GM23248 (cell line): ENCODE data around the gene NAALAD2. TPM values are rescaled to one million over a fixed set of nuclear protein-coding genes. Genes with fewer than 3 reads are reported as not detected.
"Not testable (repeated sequence)": the region's sequence is repeated elsewhere in the genome, so short reads cannot be mapped to it uniquely, and the experiment has no call there.

Source experiments
- DNase-seq: peaks from one replicate; pipeline ENCODE4 v3.0.0-alpha.2; 2015
- H2AFZ ChIP-seq: fragments of 200-600 bp; sonication (generic); 2 replicates; pipeline ENCODE4 v1.6.1; 2016; ENCODE audit warnings: antibody characterized with exemption
- H3F3A ChIP-seq: fragments of 200-600 bp; sonication (generic); 2 replicates; pipeline ENCODE4 v1.6.1; 2016; ENCODE audit warnings: mild to moderate bottlenecking, antibody characterized with exemption, mixed run types; ENCODE audit not compliant: insufficient read depth
- H3K27ac ChIP-seq: fragments of 200-600 bp; sonication (generic); 2 replicates; pipeline ENCODE4 v1.5.1; 2016; ENCODE audit warnings: mild to moderate bottlenecking
- H3K27me3 ChIP-seq: fragments of 200-600 bp; sonication (generic); replicated peaks from 2 replicates; pipeline ENCODE4 v1.6.1; 2016; ENCODE audit warnings: mild to moderate bottlenecking; ENCODE audit not compliant: insufficient read depth
- H3K36me3 ChIP-seq: fragments of 200-600 bp; sonication (generic); 2 replicates; pipeline ENCODE4 v1.6.1; 2016; ENCODE audit warnings: low read depth, mild to moderate bottlenecking
- H3K4me1 ChIP-seq: fragments of 200-600 bp; sonication (generic); 2 replicates; pipeline ENCODE4 v1.6.1; 2016; ENCODE audit warnings: mild to moderate bottlenecking; ENCODE audit not compliant: insufficient read depth
- H3K4me2 ChIP-seq: fragments of 200-600 bp; sonication (generic); one replicate; pipeline ENCODE4 v1.6.1; 2016; ENCODE audit warnings: mild to moderate bottlenecking; ENCODE audit not compliant: unreplicated experiment
- H3K4me3 ChIP-seq: fragments of 200-600 bp; sonication (generic); 2 replicates; pipeline ENCODE4 v1.5.1; 2016; ENCODE audit warnings: mild to moderate bottlenecking
- H3K79me2 ChIP-seq: fragments of 200-600 bp; sonication (generic); 2 replicates; pipeline ENCODE4 v1.6.1; 2016; ENCODE audit warnings: mild to moderate bottlenecking; ENCODE audit not compliant: insufficient read depth
- H3K9ac ChIP-seq: fragments of 200-600 bp; sonication (generic); 2 replicates; pipeline ENCODE4 v1.6.1; 2016; ENCODE audit warnings: mild to moderate bottlenecking
- H3K9me2 ChIP-seq: fragments of 200-600 bp; sonication (generic); 2 replicates; pipeline ENCODE4 v1.6.1; 2016; ENCODE audit warnings: mixed run types, mild to moderate bottlenecking, moderate library complexity; ENCODE audit not compliant: insufficient read depth
- H3K9me3 ChIP-seq: fragments of 200-600 bp; sonication (generic); one replicate; pipeline ENCODE4 v1.6.1; 2017; ENCODE audit warnings: low read depth
- H4K20me1 ChIP-seq: fragments of 200-600 bp; sonication (generic); 2 replicates; pipeline ENCODE4 v1.6.0; 2016; ENCODE audit not compliant: insufficient read depth
- EZH2 ChIP-seq: fragments of 200-600 bp; sonication (generic); IDR thresholded peaks from 2 replicates; pipeline ENCODE4 v1.6.1; 2018; ENCODE audit warnings: antibody characterized with exemption, mild to moderate bottlenecking; ENCODE audit not compliant: insufficient read depth, poor library complexity, severe bottlenecking
- EZH2phosphoT487 ChIP-seq: fragments of 200-600 bp; sonication (generic); IDR thresholded peaks from 2 replicates; pipeline ENCODE4 v1.6.1; 2018; ENCODE audit warnings: antibody characterized with exemption, moderate library complexity, mild to moderate bottlenecking, low read depth; ENCODE audit not compliant: insufficient read depth
- WGBS, 2 experiments: methylation state at CpG; one replicate each; pipeline ENCODE4 v1.1.6; 2015 to 2017; ENCODE audit warnings: low lambda C conversion rate in 2 of 2, low coverage in 1 of 2; ENCODE audit errors: missing lambda C conversion rate in 2 of 2; 5-methylcytosine and 5-hydroxymethylcytosine counted together
- in situ Hi-C: fragments of 300-500 bp; cut with MboI; formaldehyde crosslinking; loops from 2 replicates; pipeline ENCODE4 v1.15.0; 2020
- polyA plus RNA-seq: library from polyadenylated mRNA; unstranded; fragments of >200 nt; fragmentation: Nextera tagmentation; extraction: Ambion mirVana; gene quantifications from 2 replicates; pipeline ENCODE4 v1.2.1, GENCODE V29; 2016
- total RNA-seq: library from RNA; depleted of rRNA; stranded (reverse); fragments of >200 nt; shearing (Covaris generic); gene quantifications from 2 replicates; pipeline ENCODE4 v1.2.3, GENCODE V29; 2014; rRNA removed

NAALAD2 gene
- total RNA-seq, result 0.76 TPM in 1 of 2 replicates, not detected in the other
- polyA plus RNA-seq, result 0.23 TPM in 1 of 2 replicates, not detected in the other

DNA sequence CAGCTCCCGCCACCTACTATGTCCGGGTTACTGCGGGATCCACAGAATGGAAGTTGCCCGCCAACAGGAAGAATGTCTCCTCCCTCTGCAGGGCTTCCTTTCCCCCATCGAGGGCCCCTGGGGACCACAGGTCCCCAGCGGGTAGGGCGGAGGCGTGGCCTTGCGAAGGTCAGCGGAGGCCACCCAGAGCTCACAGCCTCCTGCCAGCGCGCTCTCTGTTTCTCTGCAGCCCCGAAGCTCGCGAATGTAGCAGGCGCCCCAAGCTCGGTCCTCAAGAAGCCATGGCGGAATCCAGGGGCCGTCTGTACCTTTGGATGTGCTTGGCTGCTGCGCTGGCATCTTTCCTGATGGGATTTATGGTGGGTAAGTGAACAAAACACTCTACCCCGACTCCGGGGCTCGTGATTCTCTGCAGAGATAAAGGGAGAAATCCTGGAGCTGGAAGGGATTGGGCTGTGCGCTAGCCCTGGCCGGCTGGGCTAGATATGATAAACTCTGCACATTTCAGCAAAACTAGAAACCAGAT, at the start of gene NAALAD2:
TSS of gene NAALAD2 (plus strand) at position 186 of the 526 bp plus-strand sequence. CDS start at position 282, 96 bp downstream.
- peak within 1 kb of the TSS; percentile 86 for H3K4me3 ChIP-seq
- peak within 1 kb of the TSS; percentile 96 for H2AFZ ChIP-seq
- no peaks in the 10 kb centered on the region for H3F3A ChIP-seq
- DNase-seq, result peak; percentile 66
- no peaks in the 10 kb centered on the region for H3K9me3 ChIP-seq
- H3K79me2 ChIP-seq, result no peaks in the 10 kb centered on the region
- H3K4me1 ChIP-seq, result 0 out of 2 replicates have a peak, but pooled peaks cover 8% of the 10 kb centered on the region
- H3K9me2 ChIP-seq, result no peaks in the 10 kb centered on the region
- in situ Hi-C loops, result no loop called here
- no peaks in the 10 kb centered on the region for H4K20me1 ChIP-seq
- H3K36me3 ChIP-seq, result no peaks in the 10 kb centered on the region
- H3K9ac ChIP-seq, result peak within 1 kb of the TSS; percentile 43
- H3K27me3 ChIP-seq, result peaks cover 13% of the 10 kb centered on the region; the same call in 1 of the 2 replicates
- no peak within 1 kb of the TSS for H3K27ac ChIP-seq
- TF ChIP-seq EZH2 (no peak), EZH2phosphoT487 (no peak)
- 0 to 1% methylated on average over 25 of the region's 25 CpGs for WGBS, 2 experiments
- H3K4me2 ChIP-seq, result peak within 1 kb of the TSS; percentile 95

DNA sequence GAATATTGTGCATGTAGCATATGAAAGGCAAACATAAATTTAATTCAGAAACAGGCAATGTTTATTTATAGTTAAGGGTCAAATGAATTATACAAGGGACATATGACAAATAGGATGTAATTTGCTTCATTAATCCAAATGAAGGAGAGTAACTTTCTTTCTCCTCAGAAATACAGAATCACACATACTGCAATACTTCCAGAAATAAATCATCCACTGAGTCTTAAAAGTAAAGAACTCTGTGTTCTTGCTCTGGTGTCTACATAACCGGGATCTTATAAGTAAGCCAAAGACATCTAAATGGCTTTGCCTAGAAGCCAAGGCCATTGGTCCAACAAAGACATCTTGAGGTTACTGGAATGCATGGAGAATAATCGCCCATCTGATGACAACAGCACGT, 48.8 kb upstream of the NAALAD2 start, which contains the start of gene UBTFL1:
TSS of gene UBTFL1 (plus strand) at position 301 of the 400 bp plus-strand sequence. CDS start at position 301, 0 bp downstream.
- H3F3A ChIP-seq, DNase-seq, H2AFZ ChIP-seq, H3K27me3 ChIP-seq, H3K9me3 ChIP-seq, in situ Hi-C loops, H3K4me1 ChIP-seq, H3K36me3 ChIP-seq, H3K9me2 ChIP-seq, H3K4me3 ChIP-seq, H3K27ac ChIP-seq, H3K4me2 ChIP-seq, H4K20me1 ChIP-seq, H3K79me2 ChIP-seq, H3K9ac ChIP-seq: not testable (repeated sequence)
- WGBS, 2 experiments, result 17 to 28% methylated on average over 3 of the region's 3 CpGs

DNA sequence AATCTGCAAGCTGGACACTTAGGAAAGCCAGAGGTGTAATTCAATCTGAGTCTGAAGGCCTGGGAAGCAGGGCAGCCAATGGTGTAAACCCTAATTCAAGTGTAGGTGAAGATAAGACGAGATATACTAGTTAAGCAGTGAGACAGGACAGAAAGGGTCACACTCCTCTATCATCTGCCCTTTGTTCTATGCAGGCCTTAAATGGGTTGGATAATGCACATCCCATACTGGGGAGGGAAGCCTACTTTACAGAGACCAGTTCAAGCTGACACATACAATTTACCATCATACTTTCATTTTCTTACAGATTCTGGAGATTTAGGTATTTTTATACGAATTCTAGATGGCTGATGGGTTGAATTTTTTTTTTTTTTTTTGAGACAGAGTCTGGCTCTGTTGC, 45.7 kb upstream of the NAALAD2 start:
- H3K79me2 ChIP-seq, in situ Hi-C loops, H3K9me2 ChIP-seq, H3K27ac ChIP-seq, H3K4me3 ChIP-seq, H3K36me3 ChIP-seq, H3K4me2 ChIP-seq, DNase-seq, H3K9ac ChIP-seq, H3K9me3 ChIP-seq, H3K4me1 ChIP-seq, H3K27me3 ChIP-seq, H3F3A ChIP-seq, H4K20me1 ChIP-seq, H2AFZ ChIP-seq: not testable (repeated sequence)
- 3 to 9% methylated on average over 2 of the region's 2 CpGs for WGBS, 2 experiments

DNA sequence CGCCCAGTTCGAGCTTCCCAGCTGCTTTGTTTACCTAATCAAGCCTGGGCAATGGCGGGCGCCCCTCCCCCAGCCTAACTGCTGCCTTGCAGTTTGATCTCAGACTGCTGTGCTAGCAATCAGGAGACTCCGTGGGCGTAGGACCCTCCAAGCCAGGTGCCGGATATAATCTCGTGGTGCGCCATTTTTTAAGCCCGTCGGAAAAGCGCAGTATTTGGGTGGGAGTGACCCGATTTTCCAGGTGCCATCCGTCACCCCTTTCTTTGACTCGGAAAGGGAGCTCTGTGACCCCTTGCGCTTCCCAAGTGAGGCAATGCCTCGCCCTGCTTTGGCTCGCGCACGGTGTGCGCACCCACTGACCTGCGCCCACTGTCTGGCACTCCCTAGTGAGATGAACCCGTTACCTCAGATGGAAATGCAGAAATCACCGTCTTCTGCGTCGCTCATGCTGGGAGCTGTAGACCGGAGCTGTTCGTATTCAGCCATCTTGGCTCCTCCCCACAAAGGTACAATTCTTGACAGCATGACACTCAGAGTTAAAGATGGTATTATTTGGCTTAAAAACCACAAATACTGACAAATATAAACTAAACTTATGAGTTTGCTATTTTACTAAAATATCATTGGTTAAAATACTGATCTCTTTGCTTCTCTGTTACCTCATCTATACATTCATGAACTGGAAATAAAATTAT, 39.1 kb upstream of the NAALAD2 start:
- H3K79me2 ChIP-seq, H3K27ac ChIP-seq, H3K4me1 ChIP-seq, H2AFZ ChIP-seq, in situ Hi-C loops, H3K9me2 ChIP-seq, H3F3A ChIP-seq, H3K9me3 ChIP-seq, H3K4me3 ChIP-seq, H3K4me2 ChIP-seq, DNase-seq, H3K27me3 ChIP-seq, H4K20me1 ChIP-seq, H3K9ac ChIP-seq, H3K36me3 ChIP-seq: not testable (repeated sequence)
- 72% methylated on average over 15 to 24 of the region's 28 CpGs for WGBS, 2 experiments

GRCh38 chr11:90098261-90098660, 36.2 kb upstream of the NAALAD2 start:
- in situ Hi-C loops, H3K4me3 ChIP-seq, H3K4me2 ChIP-seq, H3K36me3 ChIP-seq, H3F3A ChIP-seq, H3K27me3 ChIP-seq, DNase-seq, H3K27ac ChIP-seq, H3K9ac ChIP-seq, H3K4me1 ChIP-seq, H3K9me2 ChIP-seq, H3K79me2 ChIP-seq, H4K20me1 ChIP-seq, H3K9me3 ChIP-seq, H2AFZ ChIP-seq: not testable (repeated sequence)
- WGBS, 2 experiments, result 40 to 42% methylated on average over 4 of the region's 4 CpGs
